Measurements from ENCODE around the gene RANBP3.

RANBP3 gene

GRCh38 chr19:5910638-5910907, 67.4 kb downstream of the RANBP3 start:
- TF ChIP-seq, protein P1, sequence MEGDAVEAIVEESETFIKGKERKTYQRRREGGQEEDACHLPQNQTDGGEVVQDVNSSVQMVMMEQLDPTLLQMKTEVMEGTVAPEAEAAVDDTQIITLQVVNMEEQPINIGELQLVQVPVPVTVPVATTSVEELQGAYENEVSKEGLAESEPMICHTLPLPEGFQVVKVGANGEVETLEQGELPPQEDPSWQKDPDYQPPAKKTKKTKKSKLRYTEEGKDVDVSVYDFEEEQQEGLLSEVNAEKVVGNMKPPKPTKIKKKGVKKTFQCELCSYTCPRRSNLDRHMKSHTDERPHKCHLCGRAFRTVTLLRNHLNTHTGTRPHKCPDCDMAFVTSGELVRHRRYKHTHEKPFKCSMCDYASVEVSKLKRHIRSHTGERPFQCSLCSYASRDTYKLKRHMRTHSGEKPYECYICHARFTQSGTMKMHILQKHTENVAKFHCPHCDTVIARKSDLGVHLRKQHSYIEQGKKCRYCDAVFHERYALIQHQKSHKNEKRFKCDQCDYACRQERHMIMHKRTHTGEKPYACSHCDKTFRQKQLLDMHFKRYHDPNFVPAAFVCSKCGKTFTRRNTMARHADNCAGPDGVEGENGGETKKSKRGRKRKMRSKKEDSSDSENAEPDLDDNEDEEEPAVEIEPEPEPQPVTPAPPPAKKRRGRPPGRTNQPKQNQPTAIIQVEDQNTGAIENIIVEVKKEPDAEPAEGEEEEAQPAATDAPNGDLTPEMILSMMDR (IDR thresholded peaks at IDR 0.05; ENCODE audit: insufficient read depth, low read length, poor library complexity, severe bottlenecking) = no peak

DNA sequence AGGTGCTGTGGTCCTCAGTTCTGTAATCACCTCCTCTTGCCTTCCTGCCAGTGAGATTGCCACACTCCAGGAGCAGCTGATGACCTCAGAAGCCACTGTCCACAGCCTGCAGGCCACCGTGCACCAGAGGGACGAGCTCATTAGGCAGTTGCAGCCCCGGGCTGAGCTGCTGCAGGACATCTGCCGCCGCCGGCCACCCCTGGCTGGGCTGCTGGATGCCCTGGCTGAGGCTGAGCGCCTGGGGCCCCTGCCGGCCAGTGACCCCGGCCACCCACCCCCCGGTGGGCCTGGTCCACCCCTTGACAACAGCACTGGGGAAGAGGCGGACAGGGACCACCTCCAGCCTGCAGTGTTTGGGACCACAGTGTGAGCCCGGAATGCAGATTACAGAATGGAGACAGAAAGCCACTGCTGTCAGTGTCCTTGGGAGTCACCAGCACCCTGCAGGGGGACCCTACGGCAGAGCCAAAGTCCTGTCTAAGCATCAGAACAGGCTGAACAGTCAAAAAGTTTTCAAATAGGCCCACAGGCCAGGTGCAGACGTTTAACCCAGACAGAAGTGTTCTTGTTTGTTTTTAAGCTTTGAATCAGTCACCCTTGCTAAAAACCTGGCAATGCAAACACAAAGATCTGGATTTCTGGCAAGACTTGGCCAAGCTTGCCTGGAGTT, 69.0 kb downstream of the RANBP3 start:
- Histone ChIP-seq H3K4me3 (replicated peaks; ENCODE audit: low read depth, low read length) (no peak overlapping the region), H3K36me3 (ENCODE audit: control insufficient read depth, insufficient read depth, low read length) (peaks cover 5% of the 10 kb centered on the region), H3K27me3 (replicated peaks; ENCODE audit: control insufficient read depth, insufficient read depth, low read length) (no peaks in the 10 kb centered on the region)
- TF ChIP-seq, protein P1 (IDR thresholded peaks at IDR 0.05; ENCODE audit: insufficient read depth, low read length, poor library complexity, severe bottlenecking) = no peak
- no peak for DNase-seq (ENCODE audit: extremely low read depth, insufficient read length)

More at GRCh38 chr19:5910638-5910907, 67.4 kb downstream of the RANBP3 start:
- Histone ChIP-seq H3K36me3 (ENCODE audit: control insufficient read depth, insufficient read depth, low read length) (peaks cover 7% of the 10 kb centered on the region), H3K4me3 (replicated peaks; ENCODE audit: low read depth, low read length) (no peak overlapping the region), H3K27me3 (replicated peaks; ENCODE audit: control insufficient read depth, insufficient read depth, low read length) (no peaks in the 10 kb centered on the region)
- DNase-seq (ENCODE audit: extremely low read depth, insufficient read length) = no peak

- no peak for DNase-seq (ENCODE audit: extremely low read depth, insufficient read length)
- TF ChIP-seq, protein P1 (IDR thresholded peaks at IDR 0.05; ENCODE audit: insufficient read depth, low read length, poor library complexity, severe bottlenecking) = no peak
- no peak overlapping the region for H3K4me3 ChIP-seq (replicated peaks; ENCODE audit: low read depth, low read length)
- no peaks in the 10 kb centered on the region for H3K27me3 ChIP-seq (replicated peaks; ENCODE audit: control insufficient read depth, insufficient read depth, low read length)
- peaks cover 2% of the 10 kb centered on the region; the same call in 1 of the 2 replicates for H3K36me3 ChIP-seq (ENCODE audit: control insufficient read depth, insufficient read depth, low read length)
These were observed 70.7 kb downstream of the RANBP3 start for GRCh38 chr19:5907241-5907640.

GRCh38 chr19:5905114-5905778, 72.7 kb downstream of the RANBP3 start:
- peak overlapping the region; percentile 91 for H3K4me3 ChIP-seq (replicated peaks; ENCODE audit: low read depth, low read length)
- TF ChIP-seq, protein P1 (IDR thresholded peaks at IDR 0.05; ENCODE audit: insufficient read depth, low read length, poor library complexity, severe bottlenecking) = no peak
- DNase-seq (ENCODE audit: extremely low read depth, insufficient read length) = no peak
- H3K27me3 ChIP-seq (replicated peaks; ENCODE audit: control insufficient read depth, insufficient read depth, low read length) = no peaks in the 10 kb centered on the region
- H3K36me3 ChIP-seq (ENCODE audit: control insufficient read depth, insufficient read depth, low read length) = peaks cover 6% of the 10 kb centered on the region

DNA sequence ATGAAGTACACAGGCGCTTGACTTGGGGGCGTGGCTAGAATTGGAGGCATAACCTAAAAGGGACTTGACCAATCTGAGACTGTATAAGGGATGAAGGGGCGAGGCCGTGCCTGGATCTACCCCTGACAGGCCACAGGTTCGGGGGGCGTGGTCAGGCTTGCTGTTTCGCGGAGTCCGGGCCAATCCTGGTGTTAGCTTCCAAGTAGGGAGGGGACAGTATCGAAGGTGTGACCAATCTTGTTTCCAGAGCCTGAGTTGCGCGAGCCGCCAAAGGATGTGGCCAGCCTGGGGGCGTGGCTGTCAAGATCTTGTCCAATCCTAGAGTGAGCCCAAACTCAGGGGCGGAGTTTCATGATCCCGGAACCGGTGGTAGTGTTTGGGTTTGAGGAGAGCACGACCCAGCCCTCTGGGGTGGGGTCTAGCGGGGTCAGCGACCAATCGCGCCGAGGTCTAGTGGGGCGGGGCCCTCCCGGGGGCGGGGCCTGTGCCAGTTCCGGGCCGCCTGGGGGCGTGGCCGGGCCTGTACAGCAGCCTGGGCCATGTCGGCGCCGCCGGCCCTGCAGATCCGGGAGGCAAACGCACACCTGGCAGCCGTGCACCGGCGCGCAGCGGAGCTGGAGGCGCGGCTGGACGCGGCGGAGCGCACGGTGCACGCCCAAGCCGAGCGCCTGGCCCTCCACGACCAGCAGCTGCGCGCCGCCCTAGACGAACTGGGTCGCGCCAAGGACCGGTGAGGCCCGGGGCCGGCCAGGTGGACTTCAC, 73.4 kb downstream of the RANBP3 start, which contains the start of gene VMAC:
Gene VMAC (plus strand): TSS at position 521 of the 762 bp plus-strand sequence. CDS start 19 bp downstream, at position 540.
- TF ChIP-seq, protein P1 (IDR thresholded peaks at IDR 0.05; ENCODE audit: insufficient read depth, low read length, poor library complexity, severe bottlenecking) = no peak
- peak within 1 kb of the TSS; percentile 99 for H3K4me3 ChIP-seq (replicated peaks; ENCODE audit: low read depth, low read length)
- peak; percentile 98 for DNase-seq (ENCODE audit: extremely low read depth, insufficient read length)
- no peaks in the 10 kb centered on the region for H3K27me3 ChIP-seq (replicated peaks; ENCODE audit: control insufficient read depth, insufficient read depth, low read length)
- H3K36me3 ChIP-seq (ENCODE audit: control insufficient read depth, insufficient read depth, low read length) = peaks cover 8% of the 10 kb centered on the region
